Gastrocnemius medialis (tissue), 4 donors: ENCODE results near the gene MAN1C1.

Experiments used
- POLR2A ChIP-seq, 2 donors: fragments of 450-650 bp; IDR thresholded peaks; one replicate each; pipeline ENCODE4 v1.6.1; 2017; ENCODE audit warnings: antibody characterized with exemption in 2 of 2, mild to moderate bottlenecking in 2 of 2, moderate library complexity in 2 of 2
- TF ChIP-seq, protein P1 (sequence below), 5 experiments: fragments of 450-650 bp in 3 of 5; fragments of 200-600 bp in 2 of 5; sonication (generic) in 2 of 5; IDR thresholded peaks in 4 of 5; conservative IDR thresholded peaks in 1 of 5; 1 replicate in 4 of 5; 2 replicates in 1 of 5; pipeline ENCODE4 v1.5.1; 2016 to 2019; ENCODE audit warnings: antibody characterized with exemption in 5 of 5, mild to moderate bottlenecking in 3 of 5, moderate library complexity in 3 of 5

DNA sequence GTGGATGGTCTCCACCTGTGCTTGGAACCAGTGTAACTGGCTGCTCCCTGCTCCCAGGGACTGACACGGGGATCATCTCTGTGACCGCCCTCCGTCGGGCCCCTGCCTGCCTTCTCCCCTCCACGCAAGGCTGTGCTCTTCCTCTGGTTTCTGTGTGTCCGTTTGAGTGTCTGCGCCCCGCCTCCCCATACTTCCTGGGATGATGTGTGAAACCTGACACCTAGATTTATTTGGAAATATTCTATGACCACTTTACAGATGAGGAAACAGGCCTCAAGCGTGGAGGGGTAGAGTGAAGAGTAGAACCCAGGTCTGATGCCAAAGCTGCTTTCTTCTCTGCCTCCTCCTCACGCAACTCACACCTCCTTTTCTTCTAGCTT lies 48.9 kb upstream of the MAN1C1 start:
- TF ChIP-seq, protein P1, sequence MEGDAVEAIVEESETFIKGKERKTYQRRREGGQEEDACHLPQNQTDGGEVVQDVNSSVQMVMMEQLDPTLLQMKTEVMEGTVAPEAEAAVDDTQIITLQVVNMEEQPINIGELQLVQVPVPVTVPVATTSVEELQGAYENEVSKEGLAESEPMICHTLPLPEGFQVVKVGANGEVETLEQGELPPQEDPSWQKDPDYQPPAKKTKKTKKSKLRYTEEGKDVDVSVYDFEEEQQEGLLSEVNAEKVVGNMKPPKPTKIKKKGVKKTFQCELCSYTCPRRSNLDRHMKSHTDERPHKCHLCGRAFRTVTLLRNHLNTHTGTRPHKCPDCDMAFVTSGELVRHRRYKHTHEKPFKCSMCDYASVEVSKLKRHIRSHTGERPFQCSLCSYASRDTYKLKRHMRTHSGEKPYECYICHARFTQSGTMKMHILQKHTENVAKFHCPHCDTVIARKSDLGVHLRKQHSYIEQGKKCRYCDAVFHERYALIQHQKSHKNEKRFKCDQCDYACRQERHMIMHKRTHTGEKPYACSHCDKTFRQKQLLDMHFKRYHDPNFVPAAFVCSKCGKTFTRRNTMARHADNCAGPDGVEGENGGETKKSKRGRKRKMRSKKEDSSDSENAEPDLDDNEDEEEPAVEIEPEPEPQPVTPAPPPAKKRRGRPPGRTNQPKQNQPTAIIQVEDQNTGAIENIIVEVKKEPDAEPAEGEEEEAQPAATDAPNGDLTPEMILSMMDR (IDR thresholded peaks at IDR 0.05 in 4 of 5, conservative IDR thresholded peaks at IDR 0.05 in 1 of 5) = no peak
- no peak for TF ChIP-seq POLR2A (IDR thresholded peaks at IDR 0.05)
